NCI-H1092 treated with DMSO at 0.1 percent for 48 hours (cell line): ENCODE measurements around the gene LRBA.
"Not testable (repeated sequence)": the region's sequence is repeated elsewhere in the genome, so short reads cannot be mapped to it uniquely, and the experiment has no call there.

ENCODE experiments used
- DNase-seq: peaks from one replicate; lab custom pipeline; 2025; lab: John Stamatoyannopoulos, UW

Gene LRBA

GRCh38 chr4:150942539-150942938 is 72.5 kb downstream of the LRBA start:
- DNase-seq, result no peak

- no peak for DNase-seq
Observed at GRCh38 chr4:150940123-150940522, 75.0 kb downstream of the LRBA start.

GRCh38 chr4:150939530-150939929 is 75.6 kb downstream of the LRBA start:
- no peak for DNase-seq

GRCh38 chr4:150938873-150939499 is 76.1 kb downstream of the LRBA start:
- DNase-seq, result no peak

- DNase-seq, result no peak
Observed at GRCh38 chr4:150938417-150938816, 76.7 kb downstream of the LRBA start.

- DNase-seq, result no peak
Observed at GRCh38 chr4:150934022-150934421, 81.1 kb downstream of the LRBA start.

GRCh38 chr4:150931796-150932195 is 83.3 kb downstream of the LRBA start:
- DNase-seq, result no peak

GRCh38 chr4:150931005-150931404 is 84.1 kb downstream of the LRBA start:
- no peak for DNase-seq

- DNase-seq, result no peak
Observed at GRCh38 chr4:150923945-150924344, 91.1 kb downstream of the LRBA start.

- not testable (repeated sequence) for DNase-seq
Observed at GRCh38 chr4:150921486-150921885, 93.6 kb downstream of the LRBA start.

GRCh38 chr4:150918562-150918961 is 96.5 kb downstream of the LRBA start:
- DNase-seq, result not testable (repeated sequence)

GRCh38 chr4:150911326-150911725 is 103.8 kb downstream of the LRBA start:
- no peak for DNase-seq

- DNase-seq, result no peak
Observed at GRCh38 chr4:150909116-150909515, 106.0 kb downstream of the LRBA start.

- no peak for DNase-seq
Observed at GRCh38 chr4:150906987-150907633, 108.0 kb downstream of the LRBA start.

- no peak for DNase-seq
Observed at GRCh38 chr4:150904671-150905070, 110.4 kb downstream of the LRBA start.

GRCh38 chr4:150903603-150904002 is 111.5 kb downstream of the LRBA start:
- DNase-seq, result no peak

- DNase-seq, result no peak
Observed at GRCh38 chr4:150896497-150896896, 118.6 kb downstream of the LRBA start.

- DNase-seq, result no peak
Observed at GRCh38 chr4:150890246-150890645, 124.8 kb downstream of the LRBA start.

- no peak for DNase-seq
Observed at GRCh38 chr4:150889306-150889705, 125.8 kb downstream of the LRBA start.

- no peak for DNase-seq
Observed at GRCh38 chr4:150888625-150889024, 126.5 kb downstream of the LRBA start.

- DNase-seq, result no peak
Observed at GRCh38 chr4:150888217-150888616, 126.9 kb downstream of the LRBA start.

- no peak for DNase-seq
Observed at GRCh38 chr4:150886597-150886996, 128.5 kb downstream of the LRBA start.

- DNase-seq, result no peak
Observed at GRCh38 chr4:150884625-150885024, 130.5 kb downstream of the LRBA start.

GRCh38 chr4:150875367-150875766 is 139.7 kb downstream of the LRBA start:
- no peak for DNase-seq
